Activated T-cell treated with anti-CD3 and anti-CD28 coated beads for 4 hours (primary cell): ENCODE measurements around the gene OR7D4.
"Not testable (repeated sequence)": the region's sequence is repeated elsewhere in the genome, so short reads cannot be mapped to it uniquely, and the experiment has no call there.

Source experiments
- DNase-seq: peaks from one replicate; pipeline ENCODE4 v3.0.0-alpha.2; 2020

OR7D4 gene

GRCh38 chr19:9219489-9219888, at the start of gene OR7D4:
Gene OR7D4 (minus strand): TSS chr19:9219589. CDS start chr19:9214837, 4,752 bp downstream.
- no peak for DNase-seq

- DNase-seq: no peak
These were observed 31.8 kb upstream of the OR7D4 start for GRCh38 chr19:9251236-9251635.

DNA sequence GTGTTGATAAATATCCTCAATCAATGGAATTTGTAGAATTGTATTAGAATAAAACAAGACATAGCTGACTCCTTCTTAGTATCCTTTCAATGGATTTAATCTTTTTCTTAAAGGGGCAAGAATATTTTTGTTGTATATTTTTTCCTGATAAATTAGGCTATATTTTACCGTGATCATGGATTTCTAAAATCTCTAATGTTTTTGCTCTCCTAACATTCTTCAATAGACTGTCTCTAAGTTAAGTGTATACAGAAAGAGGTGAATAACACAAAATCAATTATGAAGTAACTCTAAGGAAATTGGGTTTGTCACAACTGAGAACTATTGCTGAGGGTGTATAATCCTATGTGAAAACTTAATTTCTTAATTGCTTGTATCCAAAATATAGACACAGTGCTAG, 31.2 kb upstream of the OR7D4 start, which contains the start of gene OR7E24:
Gene OR7E24, plus strand, starts transcription at position 301 of the 400 bp plus-strand sequence. CDS start 114 bp downstream, outside the sequence.
- no peak for DNase-seq

DNA sequence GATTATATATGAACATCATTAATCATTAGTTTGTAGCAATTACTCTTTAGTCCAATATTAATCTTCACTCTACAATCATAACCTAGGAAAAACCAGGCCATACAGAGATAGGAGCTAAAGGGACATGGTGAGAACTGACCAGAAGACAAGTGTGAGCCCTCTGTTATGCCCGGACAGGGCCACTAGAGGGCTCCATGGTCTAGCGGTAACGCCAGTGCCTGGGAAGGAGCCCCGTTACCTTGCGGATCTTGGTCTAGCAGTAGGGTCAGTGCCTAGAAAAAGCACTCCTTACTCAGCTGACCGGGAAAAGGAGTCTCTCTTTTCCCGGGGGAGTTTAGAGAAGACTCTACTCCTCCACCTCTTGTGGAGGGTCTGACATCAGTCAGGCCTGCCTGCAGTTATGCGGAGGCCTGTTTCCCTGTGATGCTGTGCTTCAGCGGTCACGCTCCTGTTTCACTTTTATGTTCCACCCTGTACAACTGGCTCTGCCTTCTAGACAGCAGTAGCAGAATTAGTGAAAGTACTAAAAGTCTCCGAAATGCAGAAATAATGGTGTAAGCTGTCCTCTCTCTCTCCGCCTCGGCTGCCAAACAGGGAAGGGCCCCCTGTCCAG, 13.8 kb downstream of the OR7D4 start:
- DNase-seq: peak; percentile 56

GRCh38 chr19:9198044-9198443, 21.3 kb downstream of the OR7D4 start:
- not testable (repeated sequence) for DNase-seq

DNA sequence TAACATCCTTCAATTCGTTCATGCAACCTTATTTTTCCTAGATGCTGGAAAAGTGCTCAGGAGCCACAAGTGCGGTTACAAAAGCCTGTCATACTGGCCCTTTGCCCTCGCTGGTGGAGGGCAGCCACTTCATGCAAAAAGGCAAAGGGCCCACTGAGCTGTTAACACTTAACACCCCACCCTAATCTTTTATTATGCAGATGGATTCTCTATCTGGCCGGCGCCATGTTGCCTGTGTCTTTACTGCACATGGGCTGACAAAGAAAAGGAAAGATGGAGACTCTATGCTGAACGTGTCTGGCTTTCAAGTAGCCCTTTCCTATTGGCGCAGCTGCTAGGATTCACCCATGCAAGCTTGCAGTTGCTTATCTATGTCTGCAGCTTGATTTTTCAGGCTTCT, 29.9 kb downstream of the OR7D4 start:
- no peak for DNase-seq

GRCh38 chr19:9187191-9187590, 32.2 kb downstream of the OR7D4 start:
- no peak for DNase-seq

GRCh38 chr19:9183000-9183399, 36.4 kb downstream of the OR7D4 start:
- no peak for DNase-seq

DNA sequence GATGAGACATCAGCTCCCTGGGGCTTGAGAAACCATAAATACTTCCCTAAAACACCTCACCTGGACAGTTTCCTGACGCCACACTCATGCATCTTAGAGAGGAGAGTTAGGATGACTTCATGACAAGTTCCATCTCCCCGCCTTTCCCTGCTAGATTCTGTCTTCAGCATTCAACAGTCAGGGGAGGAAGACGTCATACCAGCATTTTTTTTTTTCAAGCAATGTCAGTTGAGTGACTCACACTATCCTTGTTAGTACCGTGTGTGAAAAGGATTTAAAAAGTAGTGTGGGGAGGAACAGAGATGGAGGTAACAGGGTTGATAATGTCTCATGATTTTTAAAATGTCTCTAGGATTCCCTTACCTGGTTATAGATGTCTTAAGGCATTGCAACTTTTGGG, 40.5 kb downstream of the OR7D4 start, which contains the start of gene OR7D2:
Gene OR7D2, plus strand, starts transcription at position 79 of the 400 bp plus-strand sequence. CDS start 6,803 bp downstream, outside the sequence.
- DNase-seq: no peak

DNA sequence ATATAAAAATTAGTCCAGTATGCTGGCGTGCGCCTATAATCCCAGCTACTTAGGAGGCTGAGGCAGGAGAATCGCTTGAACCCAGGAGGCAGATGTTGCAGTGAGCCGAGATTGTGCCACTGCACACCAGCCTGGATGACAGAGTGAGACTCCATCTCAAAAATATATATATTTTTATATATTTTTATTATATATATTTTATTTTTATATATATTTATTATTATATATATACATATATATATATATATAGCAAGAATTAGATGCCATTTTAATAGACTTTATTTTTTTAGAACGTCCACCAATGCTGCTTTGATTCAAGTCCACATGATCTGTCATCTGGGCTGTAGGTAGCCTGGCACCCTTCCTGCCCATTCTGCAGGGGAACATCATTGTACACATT, 44.1 kb downstream of the OR7D4 start:
- DNase-seq: no peak

GRCh38 chr19:9171393-9171991, 47.9 kb downstream of the OR7D4 start:
- no peak for DNase-seq

GRCh38 chr19:9166846-9167245, 52.5 kb downstream of the OR7D4 start:
- DNase-seq: no peak

- no peak for DNase-seq
These were observed 54.1 kb downstream of the OR7D4 start for GRCh38 chr19:9165261-9165660.

GRCh38 chr19:9161427-9161826, 58.0 kb downstream of the OR7D4 start:
- DNase-seq: no peak
